ENCODE results near the gene GNA14.

The GNA14 gene

GRCh38 chr9:77661566-77662085 lies 13.5 kb upstream of the GNA14 start:
- H3K36me3 ChIP-seq (ENCODE audit: insufficient read depth, insufficient read length, low read length) = no peaks in the 10 kb centered on the region
- no peak for DNase-seq (ENCODE audit: low read depth, low spot score)
- no peak overlapping the region for H3K4me3 ChIP-seq (ENCODE audit: insufficient read length, low read depth)
- TF ChIP-seq SUZ12 (IDR thresholded peaks at IDR 0.05; ENCODE audit: extremely low read depth, insufficient read depth, insufficient read length) (no peak), ZNF274 (IDR thresholded peaks at IDR 0.05; ENCODE audit: low read depth, low read length) (no peak)
- H3K4me1 ChIP-seq (ENCODE audit: insufficient read depth, insufficient read length) = no peaks in the 10 kb centered on the region
- H3K27me3 ChIP-seq (ENCODE audit: insufficient read depth, insufficient read length) = no peaks in the 10 kb centered on the region
- H3K9ac ChIP-seq (ENCODE audit: insufficient read length, low read depth) = no peak overlapping the region
- H3K9me3 ChIP-seq (ENCODE audit: insufficient read depth, low read length) = no peaks in the 10 kb centered on the region

DNA sequence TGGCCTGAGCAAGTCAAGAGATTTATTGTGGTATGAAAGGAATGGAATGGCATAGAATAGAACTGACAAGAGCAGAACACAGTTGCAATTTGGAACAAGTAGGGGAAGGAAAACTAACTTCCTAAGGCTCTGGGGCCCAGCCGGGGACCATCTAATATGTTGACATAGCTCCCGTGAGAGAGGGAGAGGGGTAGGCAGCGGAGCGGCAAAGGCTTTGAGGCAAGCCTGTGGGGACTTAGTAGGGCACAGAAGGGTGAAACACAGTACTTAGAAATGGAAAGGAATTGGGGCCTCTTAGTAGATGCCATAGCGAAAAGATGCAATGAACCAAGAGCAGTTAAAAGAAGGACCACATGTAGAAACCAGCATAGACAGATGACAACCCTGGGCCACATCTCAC lies 11.8 kb upstream of the GNA14 start:
- no peak for DNase-seq (ENCODE audit: low read depth, low spot score)
- no peak for TF ChIP-seq SUZ12 (IDR thresholded peaks at IDR 0.05; ENCODE audit: extremely low read depth, insufficient read depth, insufficient read length)
- Histone ChIP-seq H3K9me3 (ENCODE audit: insufficient read depth, low read length) (no peaks in the 10 kb centered on the region), H3K36me3 (ENCODE audit: insufficient read depth, insufficient read length, low read length) (no peaks in the 10 kb centered on the region), H3K9ac (ENCODE audit: insufficient read length, low read depth) (no peak overlapping the region), H3K4me1 (ENCODE audit: insufficient read depth, insufficient read length) (no peaks in the 10 kb centered on the region), H3K27me3 (ENCODE audit: insufficient read depth, insufficient read length) (no peaks in the 10 kb centered on the region), H3K4me3 (ENCODE audit: insufficient read length, low read depth) (no peak overlapping the region)

GRCh38 chr9:77651203-77651602 lies 3.1 kb upstream of the GNA14 start:
- TF ChIP-seq SUZ12 (IDR thresholded peaks at IDR 0.05; ENCODE audit: extremely low read depth, insufficient read depth, insufficient read length) = no peak
- no peak for TF ChIP-seq ZNF274 (IDR thresholded peaks at IDR 0.05; ENCODE audit: low read depth, low read length)
- no peak for TF ChIP-seq YY1 (IDR thresholded peaks at IDR 0.05; ENCODE audit: insufficient read depth, insufficient read length)
- Histone ChIP-seq H3K4me1 (ENCODE audit: insufficient read depth, insufficient read length) (peaks cover 3% of the 10 kb centered on the region), H3K9ac (ENCODE audit: insufficient read length, low read depth) (no peak overlapping the region), H3K27me3 (ENCODE audit: insufficient read depth, insufficient read length) (no peaks in the 10 kb centered on the region), H3K9me3 (ENCODE audit: insufficient read depth, low read length) (no peaks in the 10 kb centered on the region), H3K4me3 (ENCODE audit: insufficient read length, low read depth) (no peak overlapping the region), H3K36me3 (ENCODE audit: insufficient read depth, insufficient read length, low read length) (no peaks in the 10 kb centered on the region)
- no peak for DNase-seq (ENCODE audit: low read depth, low spot score)

DNA sequence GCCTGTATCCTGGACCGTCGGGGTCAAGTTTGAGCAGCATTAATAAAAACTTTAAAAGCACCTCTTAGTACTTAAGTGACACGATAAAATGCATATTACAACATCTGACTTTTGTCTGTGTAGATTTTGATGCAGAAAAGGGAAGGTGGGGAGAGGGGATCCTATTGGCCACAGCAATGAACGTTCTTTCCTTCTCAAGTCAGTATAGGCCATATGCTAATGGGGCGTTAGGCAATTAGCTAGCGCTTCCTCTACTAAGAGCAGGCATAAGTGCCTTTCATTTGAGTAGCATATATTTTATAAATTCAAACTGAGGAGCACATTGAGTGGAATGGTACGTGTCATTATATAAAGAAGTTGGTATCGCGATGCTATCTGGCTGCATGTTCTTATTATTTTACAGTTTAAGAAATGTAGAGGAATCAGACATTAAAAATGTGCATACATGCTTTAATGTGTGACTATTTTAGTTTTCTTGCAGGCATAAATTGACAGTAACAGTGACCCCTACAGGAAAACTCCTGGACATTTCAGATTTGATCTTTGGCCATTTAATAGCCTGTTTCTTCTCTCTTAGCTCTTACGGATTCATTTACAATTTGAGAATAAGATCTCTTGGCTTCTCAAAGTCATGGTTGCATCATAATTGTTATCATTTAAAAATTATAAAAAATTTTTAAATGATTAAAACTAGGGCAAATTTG lies 1.1 kb upstream of the GNA14 start:
- no peaks in the 10 kb centered on the region for H3K9me3 ChIP-seq (ENCODE audit: insufficient read depth, low read length)
- peaks cover 3% of the 10 kb centered on the region for H3K4me1 ChIP-seq (ENCODE audit: insufficient read depth, insufficient read length)
- no peak overlapping the region for H3K9ac ChIP-seq (ENCODE audit: insufficient read length, low read depth)
- no peak for DNase-seq (ENCODE audit: low read depth, low spot score)
- TF ChIP-seq SUZ12 (IDR thresholded peaks at IDR 0.05; ENCODE audit: extremely low read depth, insufficient read depth, insufficient read length) = no peak
- no peak for TF ChIP-seq YY1 (IDR thresholded peaks at IDR 0.05; ENCODE audit: insufficient read depth, insufficient read length)
- TF ChIP-seq ZNF274 (IDR thresholded peaks at IDR 0.05; ENCODE audit: low read depth, low read length) = no peak
- H3K27me3 ChIP-seq (ENCODE audit: insufficient read depth, insufficient read length) = no peaks in the 10 kb centered on the region
- no peaks in the 10 kb centered on the region for H3K36me3 ChIP-seq (ENCODE audit: insufficient read depth, insufficient read length, low read length)
- no peak overlapping the region for H3K4me3 ChIP-seq (ENCODE audit: insufficient read length, low read depth)

DNA sequence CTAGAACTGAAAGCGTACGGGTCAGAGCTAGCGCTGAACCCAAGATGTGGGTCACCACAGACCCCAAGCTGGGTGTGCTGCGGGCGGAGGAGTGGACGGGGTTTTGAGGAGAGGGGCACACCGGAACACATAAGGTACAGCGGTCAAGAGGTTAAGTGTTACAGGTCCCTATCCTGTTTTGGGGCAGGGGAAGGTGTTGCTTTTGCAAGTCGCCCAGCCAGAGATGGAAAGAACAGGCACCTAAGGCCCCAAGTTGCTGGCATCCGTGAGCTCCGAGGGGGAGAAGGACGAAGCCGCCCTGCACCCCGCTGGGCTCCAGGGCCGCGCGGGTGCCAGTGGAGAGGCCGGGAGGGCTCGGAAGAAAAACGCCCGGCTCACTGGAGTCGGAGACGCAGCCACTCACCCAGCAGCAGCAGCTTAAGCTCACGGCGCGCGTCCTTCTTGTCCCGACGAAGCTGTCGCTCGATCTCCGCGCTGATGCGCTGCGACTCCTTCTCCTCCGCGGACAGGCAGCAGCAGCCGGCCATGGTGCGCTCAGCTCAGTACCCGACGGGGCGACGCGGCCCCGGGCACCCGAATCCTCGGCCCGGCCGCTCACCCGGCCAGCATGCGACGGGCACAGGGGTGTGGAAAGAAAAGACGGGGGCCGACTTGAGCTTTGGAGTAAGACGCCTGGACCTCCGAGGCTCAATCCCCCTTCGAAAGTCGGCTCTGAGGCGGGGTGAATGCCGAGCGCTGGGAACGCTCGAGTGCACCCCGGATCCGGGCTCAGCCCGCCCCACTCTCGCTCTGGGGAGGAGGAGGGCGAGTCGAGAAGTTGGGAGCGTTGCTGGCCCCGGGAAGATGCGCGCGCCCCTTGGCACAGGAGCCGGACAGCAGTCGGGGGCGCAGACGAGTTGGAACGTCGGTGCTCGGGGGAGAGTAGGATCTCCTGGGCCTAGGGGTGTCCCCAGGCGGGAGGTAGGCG lies 572 bp downstream of the GNA14 start:
- Histone ChIP-seq H3K36me3 (ENCODE audit: insufficient read depth, insufficient read length, low read length) (no peaks in the 10 kb centered on the region), H3K9ac (ENCODE audit: insufficient read length, low read depth) (no peak overlapping the region), H3K9me3 (ENCODE audit: insufficient read depth, low read length) (no peaks in the 10 kb centered on the region), H3K27me3 (ENCODE audit: insufficient read depth, insufficient read length) (no peaks in the 10 kb centered on the region), H3K4me1 (ENCODE audit: insufficient read depth, insufficient read length) (peaks cover 3% of the 10 kb centered on the region), H3K4me3 (ENCODE audit: insufficient read length, low read depth) (no peak overlapping the region)
- TF ChIP-seq SUZ12 (IDR thresholded peaks at IDR 0.05; ENCODE audit: extremely low read depth, insufficient read depth, insufficient read length) = no peak
- TF ChIP-seq ZNF274 (IDR thresholded peaks at IDR 0.05; ENCODE audit: low read depth, low read length) = no peak
- TF ChIP-seq YY1 (IDR thresholded peaks at IDR 0.05; ENCODE audit: insufficient read depth, insufficient read length) = no peak
- DNase-seq (ENCODE audit: low read depth, low spot score) = no peak

DNA sequence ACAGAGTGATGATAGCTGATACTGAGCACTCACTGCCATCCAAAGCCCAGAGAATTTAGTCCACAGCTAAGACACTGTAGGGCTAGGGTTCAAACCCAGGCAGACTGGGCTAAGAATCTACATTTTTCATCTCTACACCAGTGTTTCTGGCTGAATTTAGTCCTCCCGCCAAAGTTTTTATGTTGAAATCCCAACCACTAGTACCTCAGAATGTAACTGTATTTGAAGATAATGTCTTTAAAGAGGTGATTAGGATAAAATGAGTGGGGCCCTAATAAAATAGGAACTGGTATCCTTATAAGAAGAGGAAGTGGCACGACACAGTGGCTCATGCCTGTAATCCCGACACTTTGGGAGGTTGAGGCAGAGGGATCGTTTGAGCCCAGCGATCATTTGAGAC lies 4.3 kb downstream of the GNA14 start:
- Histone ChIP-seq H3K9ac (ENCODE audit: insufficient read length, low read depth) (no peak overlapping the region), H3K27me3 (ENCODE audit: insufficient read depth, insufficient read length) (no peaks in the 10 kb centered on the region), H3K4me1 (ENCODE audit: insufficient read depth, insufficient read length) (no peaks in the 10 kb centered on the region), H3K4me3 (ENCODE audit: insufficient read length, low read depth) (no peak overlapping the region), H3K36me3 (ENCODE audit: insufficient read depth, insufficient read length, low read length) (no peaks in the 10 kb centered on the region), H3K9me3 (ENCODE audit: insufficient read depth, low read length) (no peaks in the 10 kb centered on the region)
- no peak for TF ChIP-seq YY1 (IDR thresholded peaks at IDR 0.05; ENCODE audit: insufficient read depth, insufficient read length)
- TF ChIP-seq SUZ12 (IDR thresholded peaks at IDR 0.05; ENCODE audit: extremely low read depth, insufficient read depth, insufficient read length) = no peak
- TF ChIP-seq ZNF274 (IDR thresholded peaks at IDR 0.05; ENCODE audit: low read depth, low read length) = no peak
- DNase-seq (ENCODE audit: low read depth, low spot score) = no peak
